Lower leg skin (tissue), 3 donors: ENCODE results near the gene SNX25.

Experiments
- CTCF ChIP-seq, 3 donors: fragments of 450-650 bp; IDR thresholded peaks; one replicate each; pipeline ENCODE4 v1.5.1; 2016; ENCODE audit warnings: antibody characterized with exemption in 3 of 3, mild to moderate bottlenecking in 3 of 3, moderate library complexity in 2 of 3
- POLR2A ChIP-seq, 2 donors: fragments of 450-650 bp; IDR thresholded peaks; one replicate each; pipeline ENCODE4 v1.6.1; 2016 to 2017; ENCODE audit warnings: antibody characterized with exemption in 2 of 2, mild to moderate bottlenecking in 1 of 2, moderate library complexity in 1 of 2

- TF ChIP-seq CTCF (IDR thresholded peaks at IDR 0.05), result no peak
- TF ChIP-seq POLR2A (IDR thresholded peaks at IDR 0.05), result no peak
These were observed 160.3 kb downstream of the SNX25 start for GRCh38 chr4:185369731-185370130.
